Measurements from ENCODE around the gene EPHX1. TPM values are rescaled to one million over a fixed set of nuclear protein-coding genes. Genes with fewer than 3 reads are reported as not detected.

The EPHX1 gene
- total RNA-seq, 4 donors from 2014 or later, result 30.3 to 72.8 (median 53.7) TPM

DNA sequence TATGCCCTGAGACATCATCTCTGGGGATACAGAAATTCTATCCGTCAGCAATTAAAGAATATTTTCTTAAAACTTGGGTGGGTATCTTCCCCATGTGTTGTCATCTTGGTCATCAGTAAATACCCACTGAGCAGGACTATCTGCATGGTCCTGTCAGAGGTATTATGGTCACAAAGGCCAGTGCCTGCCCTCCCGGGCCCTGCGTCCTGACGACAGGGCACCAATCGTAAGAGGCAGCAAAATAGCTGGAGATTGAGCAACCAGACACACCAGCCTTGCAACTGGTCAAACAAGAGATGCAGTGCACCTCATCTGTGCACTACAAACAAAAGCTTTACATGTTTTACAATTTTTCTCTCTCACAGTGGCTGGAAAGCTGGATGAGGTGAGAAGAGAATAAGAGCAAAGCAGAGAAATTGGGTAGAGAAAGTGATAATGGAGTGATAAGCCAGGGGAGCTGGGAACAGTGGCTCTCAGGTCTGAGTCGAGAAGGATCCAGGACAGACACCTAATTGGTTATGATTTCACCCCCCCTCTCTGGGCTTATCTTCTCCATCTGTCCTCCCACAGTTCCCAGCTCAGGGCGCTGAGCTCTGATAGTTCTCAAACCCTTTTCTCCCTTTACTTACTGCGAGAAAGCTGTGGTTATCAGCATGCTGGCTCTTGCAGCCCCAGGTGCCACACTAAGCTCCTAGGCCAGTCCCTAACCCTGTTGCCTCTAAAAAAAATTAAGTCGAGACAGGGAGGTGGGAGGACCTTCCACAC lies 41.1 kb upstream of the EPHX1 start:
- Histone ChIP-seq H3K4me1 (peaks cover 72% of the 10 kb centered on the region), H3K36me3 (no peaks in the 10 kb centered on the region), H3K27ac (peak overlapping the region; percentile 80), H3K4me3 (no peak overlapping the region), H3K9me3 (no peaks in the 10 kb centered on the region), H3K27me3 (no peaks in the 10 kb centered on the region)
- DNase-seq (ENCODE audit: low spot score in 2 of 2), result peak; percentile 20 to 46
- TF ChIP-seq POLR2AphosphoS5 (IDR thresholded peaks at IDR 0.05) (no peak), POLR2A (IDR thresholded peaks at IDR 0.05) (no peak), CTCF (IDR thresholded peaks at IDR 0.05) (no peak), EP300 (IDR thresholded peaks at IDR 0.05) (no peak)
- 81% methylated on average over 9 of the region's 9 CpGs for WGBS

DNA sequence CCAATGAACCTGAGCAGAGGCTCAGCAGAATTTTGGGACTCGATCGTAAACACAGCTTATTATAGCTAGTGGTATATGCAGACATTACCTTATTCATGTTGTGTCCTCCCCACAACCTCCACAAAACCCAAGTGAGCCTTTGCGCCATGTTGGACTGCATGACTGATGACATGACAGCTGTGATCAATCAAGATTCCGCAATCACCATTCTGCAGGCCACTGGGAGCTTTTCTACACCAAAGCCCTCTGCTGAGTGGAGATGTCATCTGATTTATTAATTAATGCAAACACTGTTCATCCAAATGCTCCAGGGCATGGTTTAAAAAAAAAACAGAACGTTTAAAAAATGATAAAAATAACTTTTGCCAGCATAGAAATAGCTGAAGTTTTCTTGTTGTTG lies 40.2 kb upstream of the EPHX1 start:
- TF ChIP-seq POLR2AphosphoS5 (IDR thresholded peaks at IDR 0.05) (no peak), CTCF (IDR thresholded peaks at IDR 0.05) (no peak), EP300 (IDR thresholded peaks at IDR 0.05) (no peak), POLR2A (IDR thresholded peaks at IDR 0.05) (no peak)
- H3K27me3 ChIP-seq, result no peaks in the 10 kb centered on the region
- no peaks in the 10 kb centered on the region for H3K9me3 ChIP-seq
- WGBS, result 84% methylated on average over 5 of the region's 5 CpGs
- H3K4me1 ChIP-seq, result peaks cover 64% of the 10 kb centered on the region
- no peaks in the 10 kb centered on the region for H3K36me3 ChIP-seq
- peak in 1 of 2 donors; percentile 25 for DNase-seq (ENCODE audit: low spot score in 2 of 2)
- H3K4me3 ChIP-seq, result no peak overlapping the region
- H3K27ac ChIP-seq, result no peak overlapping the region

GRCh38 chr1:225770561-225771248 lies 39.2 kb upstream of the EPHX1 start:
- Histone ChIP-seq H3K4me3 (no peak overlapping the region), H3K9me3 (no peaks in the 10 kb centered on the region), H3K27me3 (no peaks in the 10 kb centered on the region), H3K27ac (no peak overlapping the region), H3K36me3 (no peaks in the 10 kb centered on the region), H3K4me1 (peaks cover 64% of the 10 kb centered on the region)
- WGBS, result 78% methylated on average over 11 of the region's 11 CpGs
- DNase-seq (ENCODE audit: low spot score in 2 of 2), result peak in 1 of 2 donors; percentile 40
- no peak for TF ChIP-seq POLR2A (IDR thresholded peaks at IDR 0.05)
- no peak for TF ChIP-seq CTCF (IDR thresholded peaks at IDR 0.05)
- TF ChIP-seq EP300 (IDR thresholded peaks at IDR 0.05), result no peak
- no peak for TF ChIP-seq POLR2AphosphoS5 (IDR thresholded peaks at IDR 0.05)

GRCh38 chr1:225771661-225772322 lies 38.1 kb upstream of the EPHX1 start:
- Histone ChIP-seq H3K4me1 (peaks cover 59% of the 10 kb centered on the region), H3K27ac (peak overlapping the region; percentile 71)

More at GRCh38 chr1:225771661-225772322, 38.1 kb upstream of the EPHX1 start:
- Histone ChIP-seq H3K27me3 (no peaks in the 10 kb centered on the region), H3K36me3 (no peaks in the 10 kb centered on the region), H3K4me3 (no peak overlapping the region), H3K9me3 (no peaks in the 10 kb centered on the region)
- 50% methylated on average over 4 of the region's 4 CpGs for WGBS
- TF ChIP-seq CTCF (IDR thresholded peaks at IDR 0.05) (no peak), POLR2A (IDR thresholded peaks at IDR 0.05) (no peak), EP300 (IDR thresholded peaks at IDR 0.05) (no peak), POLR2AphosphoS5 (IDR thresholded peaks at IDR 0.05) (no peak)
- peak in 1 of 2 donors; percentile 21 for DNase-seq (ENCODE audit: low spot score in 2 of 2)

All from suprapubic skin (tissue), 4 donors.